Lung (tissue), 13 donors: ENCODE measurements around the gene EXOC6. TPM values are rescaled to one million over a fixed set of nuclear protein-coding genes. Genes with fewer than 3 reads are reported as not detected.
"Not testable (repeated sequence)": the region's sequence is repeated elsewhere in the genome, so short reads cannot be mapped to it uniquely, and the experiment has no call there.

ENCODE experiments used
- ATAC-seq: fragments of 200-7000 bp; cut with Tn5 transposase; one replicate; pipeline ENCODE4 v1.9.1; 2020; ENCODE audit warnings: moderate number of reproducible peaks; ENCODE audit not compliant: insufficient read depth, low FRiP score
- DNase-seq, 3 donors: peaks; one replicate each; pipeline ENCODE4 v3.0.0-alpha.2; 2013 to 2017
- H3K27ac ChIP-seq, 2 donors: one replicate each; pipeline ENCODE4 v1.5.1; 2013; ENCODE audit warnings: mild to moderate bottlenecking in 2 of 2, moderate library complexity in 2 of 2, control low read depth in 1 of 2, inconsistent platforms in 1 of 2, low read depth in 1 of 2, low read length in 1 of 2
- H3K27me3 ChIP-seq, 3 donors: one replicate each; pipeline ENCODE4 v1.5.1; 2013; ENCODE audit warnings: low read length in 2 of 3; ENCODE audit not compliant: control insufficient read depth in 3 of 3, insufficient read depth in 3 of 3
- H3K36me3 ChIP-seq, 4 donors: one replicate each; pipeline ENCODE4 v1.5.1; 2013; ENCODE audit warnings: low read length in 4 of 4, mild to moderate bottlenecking in 1 of 4, moderate library complexity in 1 of 4; ENCODE audit not compliant: control insufficient read depth in 4 of 4, insufficient read depth in 4 of 4
- H3K4me1 ChIP-seq, 5 donors: one replicate each; pipeline ENCODE4 v1.5.1; 2013; ENCODE audit warnings: low read length in 5 of 5, mild to moderate bottlenecking in 2 of 5, moderate library complexity in 1 of 5; ENCODE audit not compliant: control insufficient read depth in 5 of 5, insufficient read depth in 5 of 5
- H3K4me3 ChIP-seq: one replicate; pipeline ENCODE4 v1.5.1; 2013; ENCODE audit warnings: mild to moderate bottlenecking, control low read depth, moderate library complexity
- H3K9ac ChIP-seq, 2 donors: one replicate each; pipeline ENCODE4 v1.5.1; 2013; ENCODE audit warnings: low read length in 2 of 2, control low read depth in 1 of 2; ENCODE audit not compliant: insufficient read depth in 1 of 2
- H3K9me3 ChIP-seq, 4 donors: one replicate each; pipeline ENCODE4 v1.5.1; 2013; ENCODE audit warnings: low read length in 3 of 4, mild to moderate bottlenecking in 1 of 4, moderate library complexity in 1 of 4; ENCODE audit not compliant: control insufficient read depth in 4 of 4, insufficient read depth in 3 of 4
- WGBS, 2 donors: extraction: QIAGEN DNeasy Blood & Tissue Kit; methylation state at CpG; one replicate each; pipeline ENCODE4 v1.1.7; 2013; 5-methylcytosine and 5-hydroxymethylcytosine counted together
- polyA plus RNA-seq, 2 donors: library from polyadenylated mRNA; stranded (reverse); fragments of 200-250 nt; gene quantifications; one replicate each; pipeline ENCODE4 v1.2.1, GENCODE V29; 2013
- small RNA-seq: library from RNA; depleted of rRNA; stranded (forward); fragments of <200 nt; gene quantifications from one replicate; pipeline ENCODE3, GENCODE V24; 2014; ENCODE audit warnings: low replicate concordance
- total RNA-seq, 2 donors: library from RNA; depleted of rRNA in 1 of 2; stranded (reverse); fragments of >200 nt in 1 of 2; gene quantifications; one replicate each; pipeline ENCODE4 v1.2.1, GENCODE V29; 2014 to 2021
- TF ChIP-seq, protein P1 (sequence below): IDR thresholded peaks from 2 replicates; pipeline ENCODE4 v1.5.1; 2012; ENCODE audit warnings: mild to moderate bottlenecking; ENCODE audit errors: control extremely low read depth, extremely low read depth
- donor health status: control.
- donor health status: control.
- donor health status: Bipolar disorder and iron deficiency.
- donor health status: healthy.
- donor health status: DM: yes; HTN: yes; CAD: no.

The EXOC6 gene
- total and polyA plus RNA-seq, 4 donors = 8.6 to 40.1 (median 11.9) TPM

DNA sequence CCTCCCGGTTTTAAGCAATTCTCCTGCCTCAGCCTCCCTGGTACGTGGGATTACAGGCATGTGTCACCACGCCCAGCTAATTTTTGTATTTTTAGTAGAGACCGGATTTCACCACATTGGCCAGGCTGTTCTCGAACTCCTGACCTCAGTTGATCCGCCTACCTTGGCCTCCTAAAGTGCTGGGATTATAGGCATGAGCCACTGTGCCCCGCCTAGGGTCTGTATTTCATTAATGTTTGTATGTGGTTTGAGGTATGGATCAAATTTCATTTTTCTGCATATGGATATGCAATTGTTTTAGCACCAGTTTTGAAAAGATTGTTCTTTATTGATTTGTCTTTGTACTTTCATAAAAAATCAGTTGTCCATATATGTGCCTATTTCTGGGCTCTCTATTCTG lies 251.3 kb downstream of the EXOC6 start:
- DNase-seq (no peak), ATAC-seq (no peak)
- Histone ChIP-seq H3K4me1 (no peaks in the 10 kb centered on the region), H3K27me3 (no peaks in the 10 kb centered on the region), H3K9ac (no peak overlapping the region), H3K36me3 (no peaks in the 10 kb centered on the region), H3K27ac (no peak overlapping the region), H3K9me3 (no peaks in the 10 kb centered on the region), H3K4me3 (no peak overlapping the region)
- TF ChIP-seq, protein P1, sequence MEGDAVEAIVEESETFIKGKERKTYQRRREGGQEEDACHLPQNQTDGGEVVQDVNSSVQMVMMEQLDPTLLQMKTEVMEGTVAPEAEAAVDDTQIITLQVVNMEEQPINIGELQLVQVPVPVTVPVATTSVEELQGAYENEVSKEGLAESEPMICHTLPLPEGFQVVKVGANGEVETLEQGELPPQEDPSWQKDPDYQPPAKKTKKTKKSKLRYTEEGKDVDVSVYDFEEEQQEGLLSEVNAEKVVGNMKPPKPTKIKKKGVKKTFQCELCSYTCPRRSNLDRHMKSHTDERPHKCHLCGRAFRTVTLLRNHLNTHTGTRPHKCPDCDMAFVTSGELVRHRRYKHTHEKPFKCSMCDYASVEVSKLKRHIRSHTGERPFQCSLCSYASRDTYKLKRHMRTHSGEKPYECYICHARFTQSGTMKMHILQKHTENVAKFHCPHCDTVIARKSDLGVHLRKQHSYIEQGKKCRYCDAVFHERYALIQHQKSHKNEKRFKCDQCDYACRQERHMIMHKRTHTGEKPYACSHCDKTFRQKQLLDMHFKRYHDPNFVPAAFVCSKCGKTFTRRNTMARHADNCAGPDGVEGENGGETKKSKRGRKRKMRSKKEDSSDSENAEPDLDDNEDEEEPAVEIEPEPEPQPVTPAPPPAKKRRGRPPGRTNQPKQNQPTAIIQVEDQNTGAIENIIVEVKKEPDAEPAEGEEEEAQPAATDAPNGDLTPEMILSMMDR = no peak
- WGBS, 2 donors = 95% methylated on average over 7 of the region's 7 CpGs

DNA sequence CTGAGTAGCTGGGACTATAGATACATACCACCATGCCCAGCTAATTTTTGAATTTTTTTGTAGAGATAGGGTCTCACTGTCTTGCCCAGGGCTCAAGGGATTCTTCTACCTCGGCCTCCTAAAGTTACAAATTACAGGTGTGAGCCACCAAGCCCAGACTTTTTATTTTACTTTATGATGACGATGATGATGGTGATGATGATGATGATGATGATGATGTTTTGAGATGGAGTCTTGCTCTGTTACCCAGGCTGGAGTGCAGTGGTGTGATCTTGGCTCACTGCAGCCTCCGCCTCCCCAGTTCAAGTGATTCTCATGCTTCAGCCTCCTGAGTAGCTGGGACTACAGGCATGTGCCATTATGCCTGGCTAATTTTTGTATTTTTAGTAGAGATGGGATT lies 252.8 kb downstream of the EXOC6 start:
- DNase-seq, H3K36me3 ChIP-seq, ATAC-seq, H3K9me3 ChIP-seq, H3K9ac ChIP-seq, H3K4me3 ChIP-seq, H3K27me3 ChIP-seq, H3K4me1 ChIP-seq, H3K27ac ChIP-seq: not testable (repeated sequence)
- WGBS, 2 donors = 95 to 97% methylated on average over 3 of the region's 3 CpGs

DNA sequence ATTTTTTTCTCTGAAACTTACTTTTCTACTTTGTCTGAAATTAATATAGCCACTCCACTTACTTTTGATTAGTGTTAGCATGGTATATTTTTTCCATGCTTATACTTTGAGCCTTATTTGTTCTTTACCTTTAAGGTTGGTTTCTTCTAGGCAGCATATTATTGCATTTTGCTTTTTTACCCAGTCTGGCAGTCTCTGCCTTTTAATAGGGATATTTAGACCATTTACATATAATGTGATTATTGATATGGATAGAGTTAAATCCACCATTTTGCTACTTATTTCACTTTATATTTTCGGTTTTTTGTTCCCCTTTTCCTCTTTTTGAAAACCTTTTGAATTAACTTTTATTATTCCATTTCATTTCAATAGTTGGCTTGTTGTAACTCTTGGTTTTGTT lies 255.6 kb downstream of the EXOC6 start:
- WGBS, 2 donors = 72 to 97% methylated on average over 1 of the region's 1 CpG
- Histone ChIP-seq H3K27me3 (no peaks in the 10 kb centered on the region), H3K36me3 (no peaks in the 10 kb centered on the region), H3K27ac (no peak overlapping the region), H3K4me3 (no peak overlapping the region), H3K4me1 (no peaks in the 10 kb centered on the region), H3K9me3 (no peaks in the 10 kb centered on the region), H3K9ac (no peak overlapping the region)
- TF ChIP-seq, protein P1 = no peak
- ATAC-seq (no peak), DNase-seq (no peak)

DNA sequence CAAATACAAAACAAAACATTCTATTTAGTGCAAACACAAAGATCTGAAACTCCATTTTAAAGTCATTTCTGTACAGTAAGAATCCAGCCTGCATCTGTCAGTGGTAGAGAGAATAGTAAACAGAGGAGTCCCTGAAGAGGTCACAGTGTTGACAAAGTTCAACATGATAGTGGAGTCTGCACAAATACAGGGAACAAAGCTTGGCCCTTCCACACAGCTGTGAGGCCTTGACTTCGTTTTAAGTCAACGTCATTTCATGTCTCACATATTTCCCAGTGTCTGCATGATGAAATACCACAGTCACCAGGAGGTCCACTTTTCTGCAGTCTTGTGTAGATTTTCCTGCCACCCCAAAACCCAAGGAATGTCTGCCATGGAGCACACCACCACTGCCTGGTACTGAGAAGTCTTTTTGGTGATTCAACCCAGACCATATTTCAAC lies 258.3 kb downstream of the EXOC6 start:
- H3K4me3 ChIP-seq = no peak overlapping the region
- H3K4me1 ChIP-seq = no peaks in the 10 kb centered on the region
- no peaks in the 10 kb centered on the region for H3K36me3 ChIP-seq
- no peaks in the 10 kb centered on the region for H3K27me3 ChIP-seq
- H3K27ac ChIP-seq = no peak overlapping the region
- no peaks in the 10 kb centered on the region for H3K9me3 ChIP-seq
- no peak for DNase-seq
- 62 to 66% methylated on average over 2 of the region's 2 CpGs for WGBS, 2 donors
- ATAC-seq = no peak
- H3K9ac ChIP-seq = no peak overlapping the region
- TF ChIP-seq, protein P1 = no peak

Small RNAs within 50 kb of the gene (small RNA-seq; reads per million reads assigned to genes)
- gene AL392103.1 = not detected

Other genes with a start within 250 kb of the EXOC6 start
- 10 to 100 TPM; 16.8 to 17.3 TPM for gene HHEX, start 158.6 kb upstream of the EXOC6 start, total RNA-seq
- gene HHEX, start 158.6 kb upstream of the EXOC6 start, polyA plus RNA-seq = 10 to 100 TPM; 15.3 to 18.6 TPM
- gene CYP26C1, start 212.3 kb downstream of the EXOC6 start, total RNA-seq = under 1 TPM in 1 of 2 donors, not detected in 1; 0.77 TPM
- gene CYP26C1, start 212.3 kb downstream of the EXOC6 start, polyA plus RNA-seq = under 1 TPM; 0.02 to 0.06 TPM
- gene CYP26A1, start 225.4 kb downstream of the EXOC6 start, total RNA-seq = not detected
- under 1 TPM; 0.02 to 0.08 TPM for gene CYP26A1, start 225.4 kb downstream of the EXOC6 start, polyA plus RNA-seq